Liver (tissue), 3 donors: Measurements from ENCODE around the gene GNAS-AS1.

Experiments
- FOXA2 ChIP-seq: IDR thresholded peaks from 2 replicates; pipeline ENCODE4 v1.6.1; 2016; ENCODE audit warnings: antibody characterized with exemption
- GABPA ChIP-seq, 2 donors: IDR thresholded peaks in 1 of 2; conservative IDR thresholded peaks in 1 of 2; 2 replicates each; pipeline ENCODE4 v1.6.1; 2016; ENCODE audit warnings: antibody characterized with exemption in 2 of 2, mild to moderate bottlenecking in 1 of 2, moderate library complexity in 1 of 2
- HNF4G ChIP-seq: IDR thresholded peaks from 2 replicates; pipeline ENCODE4 v1.6.1; 2016; ENCODE audit warnings: antibody characterized with exemption
- JUND ChIP-seq, 2 donors: IDR thresholded peaks; 2 replicates each; pipeline ENCODE4 v1.6.1; 2016; ENCODE audit warnings: antibody characterized with exemption in 2 of 2
- SP1 ChIP-seq: IDR thresholded peaks from 2 replicates; pipeline ENCODE4 v1.6.1; 2018; ENCODE audit warnings: antibody characterized with exemption, mild to moderate bottlenecking
- TAF1 ChIP-seq: conservative IDR thresholded peaks from 2 replicates; pipeline ENCODE4 v1.6.1; 2016; ENCODE audit warnings: antibody characterized with exemption, mild to moderate bottlenecking
- YY1 ChIP-seq: IDR thresholded peaks from 2 replicates; pipeline ENCODE4 v1.6.1; 2016; ENCODE audit warnings: antibody characterized with exemption, mild to moderate bottlenecking
- TF ChIP-seq, protein P1 (sequence below): fragments of 150-350 bp; IDR thresholded peaks from 2 replicates; pipeline ENCODE4 v1.5.1; 2017; ENCODE audit warnings: improper control_type of control experiment, low read depth, low read length; ENCODE audit not compliant: missing input control
- TF ChIP-seq, protein P2 (sequence below): IDR thresholded peaks from 2 replicates; pipeline ENCODE4 v1.6.1; 2016; ENCODE audit warnings: antibody characterized with exemption, mild to moderate bottlenecking
- TF ChIP-seq, protein P3 (sequence below): IDR thresholded peaks from 2 replicates; pipeline ENCODE4 v1.6.1; 2016; ENCODE audit warnings: antibody characterized with exemption
- TF ChIP-seq, protein P4 (sequence below): IDR thresholded peaks from 2 replicates; pipeline ENCODE4 v1.6.1; 2016; ENCODE audit warnings: antibody characterized with exemption
- TF ChIP-seq, protein P5 (sequence below): IDR thresholded peaks from 2 replicates; pipeline ENCODE4 v1.6.1; 2016; ENCODE audit warnings: antibody characterized with exemption
- donor health status: healthy.
- donor health status: healthy.

DNA sequence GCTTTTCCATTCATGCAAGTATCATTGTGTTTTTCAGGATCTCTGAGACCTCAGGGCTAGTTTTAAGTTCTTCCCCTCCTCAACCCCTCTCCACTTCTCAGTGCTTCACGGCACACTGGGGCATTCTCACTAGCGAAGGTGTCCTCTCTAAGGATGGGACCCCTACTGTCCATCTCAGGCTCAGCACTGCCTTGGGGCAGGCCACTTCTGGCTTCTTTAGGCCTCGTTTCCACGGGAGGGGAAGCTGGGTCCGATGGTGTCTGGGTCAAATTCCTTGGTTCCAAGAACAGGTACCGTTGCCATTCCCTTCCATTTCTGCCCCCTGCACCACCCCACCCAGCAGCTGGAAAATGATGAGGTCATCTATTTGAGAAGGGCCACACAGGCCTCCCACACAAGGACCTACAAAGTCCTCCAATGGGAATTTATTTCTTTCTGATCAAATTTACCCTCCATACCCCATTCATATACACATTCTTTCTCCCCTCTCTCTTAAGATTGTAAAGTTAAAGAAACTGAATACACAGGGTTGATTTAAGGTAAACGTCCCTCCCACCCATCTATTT is 19.0 kb upstream of the GNAS-AS1 start:
- TF ChIP-seq, protein P1, sequence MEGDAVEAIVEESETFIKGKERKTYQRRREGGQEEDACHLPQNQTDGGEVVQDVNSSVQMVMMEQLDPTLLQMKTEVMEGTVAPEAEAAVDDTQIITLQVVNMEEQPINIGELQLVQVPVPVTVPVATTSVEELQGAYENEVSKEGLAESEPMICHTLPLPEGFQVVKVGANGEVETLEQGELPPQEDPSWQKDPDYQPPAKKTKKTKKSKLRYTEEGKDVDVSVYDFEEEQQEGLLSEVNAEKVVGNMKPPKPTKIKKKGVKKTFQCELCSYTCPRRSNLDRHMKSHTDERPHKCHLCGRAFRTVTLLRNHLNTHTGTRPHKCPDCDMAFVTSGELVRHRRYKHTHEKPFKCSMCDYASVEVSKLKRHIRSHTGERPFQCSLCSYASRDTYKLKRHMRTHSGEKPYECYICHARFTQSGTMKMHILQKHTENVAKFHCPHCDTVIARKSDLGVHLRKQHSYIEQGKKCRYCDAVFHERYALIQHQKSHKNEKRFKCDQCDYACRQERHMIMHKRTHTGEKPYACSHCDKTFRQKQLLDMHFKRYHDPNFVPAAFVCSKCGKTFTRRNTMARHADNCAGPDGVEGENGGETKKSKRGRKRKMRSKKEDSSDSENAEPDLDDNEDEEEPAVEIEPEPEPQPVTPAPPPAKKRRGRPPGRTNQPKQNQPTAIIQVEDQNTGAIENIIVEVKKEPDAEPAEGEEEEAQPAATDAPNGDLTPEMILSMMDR: no peak
- no peak for TF ChIP-seq HNF4G
- TF ChIP-seq, protein P2, sequence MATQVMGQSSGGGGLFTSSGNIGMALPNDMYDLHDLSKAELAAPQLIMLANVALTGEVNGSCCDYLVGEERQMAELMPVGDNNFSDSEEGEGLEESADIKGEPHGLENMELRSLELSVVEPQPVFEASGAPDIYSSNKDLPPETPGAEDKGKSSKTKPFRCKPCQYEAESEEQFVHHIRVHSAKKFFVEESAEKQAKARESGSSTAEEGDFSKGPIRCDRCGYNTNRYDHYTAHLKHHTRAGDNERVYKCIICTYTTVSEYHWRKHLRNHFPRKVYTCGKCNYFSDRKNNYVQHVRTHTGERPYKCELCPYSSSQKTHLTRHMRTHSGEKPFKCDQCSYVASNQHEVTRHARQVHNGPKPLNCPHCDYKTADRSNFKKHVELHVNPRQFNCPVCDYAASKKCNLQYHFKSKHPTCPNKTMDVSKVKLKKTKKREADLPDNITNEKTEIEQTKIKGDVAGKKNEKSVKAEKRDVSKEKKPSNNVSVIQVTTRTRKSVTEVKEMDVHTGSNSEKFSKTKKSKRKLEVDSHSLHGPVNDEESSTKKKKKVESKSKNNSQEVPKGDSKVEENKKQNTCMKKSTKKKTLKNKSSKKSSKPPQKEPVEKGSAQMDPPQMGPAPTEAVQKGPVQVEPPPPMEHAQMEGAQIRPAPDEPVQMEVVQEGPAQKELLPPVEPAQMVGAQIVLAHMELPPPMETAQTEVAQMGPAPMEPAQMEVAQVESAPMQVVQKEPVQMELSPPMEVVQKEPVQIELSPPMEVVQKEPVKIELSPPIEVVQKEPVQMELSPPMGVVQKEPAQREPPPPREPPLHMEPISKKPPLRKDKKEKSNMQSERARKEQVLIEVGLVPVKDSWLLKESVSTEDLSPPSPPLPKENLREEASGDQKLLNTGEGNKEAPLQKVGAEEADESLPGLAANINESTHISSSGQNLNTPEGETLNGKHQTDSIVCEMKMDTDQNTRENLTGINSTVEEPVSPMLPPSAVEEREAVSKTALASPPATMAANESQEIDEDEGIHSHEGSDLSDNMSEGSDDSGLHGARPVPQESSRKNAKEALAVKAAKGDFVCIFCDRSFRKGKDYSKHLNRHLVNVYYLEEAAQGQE: no peak
- TF ChIP-seq, protein P3, sequence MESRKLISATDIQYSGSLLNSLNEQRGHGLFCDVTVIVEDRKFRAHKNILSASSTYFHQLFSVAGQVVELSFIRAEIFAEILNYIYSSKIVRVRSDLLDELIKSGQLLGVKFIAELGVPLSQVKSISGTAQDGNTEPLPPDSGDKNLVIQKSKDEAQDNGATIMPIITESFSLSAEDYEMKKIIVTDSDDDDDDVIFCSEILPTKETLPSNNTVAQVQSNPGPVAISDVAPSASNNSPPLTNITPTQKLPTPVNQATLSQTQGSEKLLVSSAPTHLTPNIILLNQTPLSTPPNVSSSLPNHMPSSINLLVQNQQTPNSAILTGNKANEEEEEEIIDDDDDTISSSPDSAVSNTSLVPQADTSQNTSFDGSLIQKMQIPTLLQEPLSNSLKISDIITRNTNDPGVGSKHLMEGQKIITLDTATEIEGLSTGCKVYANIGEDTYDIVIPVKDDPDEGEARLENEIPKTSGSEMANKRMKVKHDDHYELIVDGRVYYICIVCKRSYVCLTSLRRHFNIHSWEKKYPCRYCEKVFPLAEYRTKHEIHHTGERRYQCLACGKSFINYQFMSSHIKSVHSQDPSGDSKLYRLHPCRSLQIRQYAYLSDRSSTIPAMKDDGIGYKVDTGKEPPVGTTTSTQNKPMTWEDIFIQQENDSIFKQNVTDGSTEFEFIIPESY: no peak
- TF ChIP-seq, protein P4, sequence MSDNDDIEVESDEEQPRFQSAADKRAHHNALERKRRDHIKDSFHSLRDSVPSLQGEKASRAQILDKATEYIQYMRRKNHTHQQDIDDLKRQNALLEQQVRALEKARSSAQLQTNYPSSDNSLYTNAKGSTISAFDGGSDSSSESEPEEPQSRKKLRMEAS: no peak
- no peak for TF ChIP-seq SP1
- TF ChIP-seq YY1: no peak
- no peak for TF ChIP-seq TAF1
- no peak for TF ChIP-seq GABPA (IDR thresholded peaks at IDR 0.05 in 1 of 2, conservative IDR thresholded peaks at IDR 0.05 in 1 of 2)
- no peak for TF ChIP-seq JUND (IDR thresholded peaks at IDR 0.05)
- TF ChIP-seq, protein P5, sequence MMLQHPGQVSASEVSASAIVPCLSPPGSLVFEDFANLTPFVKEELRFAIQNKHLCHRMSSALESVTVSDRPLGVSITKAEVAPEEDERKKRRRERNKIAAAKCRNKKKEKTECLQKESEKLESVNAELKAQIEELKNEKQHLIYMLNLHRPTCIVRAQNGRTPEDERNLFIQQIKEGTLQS: no peak
- TF ChIP-seq FOXA2: no peak
